HG03066 (cell line): ENCODE data around the gene IPCEF1.
A peak's percentile ranks its signal among the peaks of the same experiment; 100 is the strongest.
"Not testable (repeated sequence)": the region's sequence is repeated elsewhere in the genome, so short reads cannot be mapped to it uniquely, and the experiment has no call there.

Source experiments
- ATAC-seq: cut with Tn5 transposase; IDR thresholded peaks from one replicate; pipeline ENCODE4 v1.9.1; 2021; ENCODE audit warnings: low read depth; ENCODE audit not compliant: unreplicated experiment

The IPCEF1 gene

DNA sequence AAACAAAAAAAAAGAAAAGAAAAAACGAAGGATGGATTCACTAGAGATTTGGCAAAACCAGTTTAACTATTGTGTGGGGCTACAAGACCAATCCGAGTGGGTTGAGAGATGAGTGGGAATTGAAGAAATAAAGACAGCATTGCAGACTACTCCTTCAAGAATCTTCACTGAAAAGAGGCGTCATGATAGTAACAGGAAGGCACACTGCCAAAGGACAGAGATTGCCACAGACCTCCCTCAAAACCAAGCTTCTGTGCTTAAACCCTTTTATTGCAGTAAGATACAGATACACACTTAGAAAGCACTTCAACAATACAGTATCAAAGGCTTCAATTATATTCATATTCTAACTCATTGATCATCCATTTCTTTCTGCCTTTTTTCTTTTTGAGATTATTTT is 103.9 kb downstream of the IPCEF1 start:
- no peak for ATAC-seq

GRCh38 chr6:154251116-154251515 is 105.5 kb downstream of the IPCEF1 start:
- ATAC-seq, result no peak

DNA sequence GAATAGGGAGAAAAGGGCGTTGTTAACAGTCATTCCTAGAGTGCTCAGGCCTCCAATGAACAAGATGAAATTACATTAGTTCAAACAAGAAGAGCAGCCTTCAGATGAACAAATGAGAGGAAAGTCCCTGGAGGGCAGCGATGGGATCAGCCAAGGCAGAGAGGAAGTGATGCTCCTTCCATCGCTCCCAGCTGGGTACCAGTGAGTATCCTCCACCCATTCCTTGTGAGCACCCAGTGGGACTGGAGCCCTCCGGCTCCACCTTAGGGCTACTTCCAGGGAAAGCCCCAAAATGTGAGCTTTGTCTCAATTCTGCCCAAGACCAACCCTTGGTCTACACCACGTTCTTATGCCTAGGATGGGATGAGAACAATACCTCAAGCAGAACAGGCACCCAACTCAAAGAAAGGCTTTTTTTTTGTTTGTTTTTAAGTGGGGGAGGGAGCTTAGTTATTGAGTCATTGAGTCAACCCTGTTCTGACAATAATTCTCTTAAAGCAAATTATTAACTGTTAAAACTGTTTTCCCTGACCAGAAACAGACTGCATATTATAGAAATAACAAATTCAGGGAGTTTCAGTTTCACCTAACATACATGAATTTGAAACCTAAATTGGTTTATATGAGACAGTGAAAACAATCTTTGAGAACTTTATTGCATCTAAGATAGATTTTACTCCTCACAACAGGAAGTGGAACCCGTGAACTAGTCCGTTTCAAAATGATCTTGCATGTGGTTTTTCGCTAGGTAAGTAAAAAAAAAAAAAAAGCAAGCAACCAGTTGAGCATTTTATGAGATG is 106.9 kb downstream of the IPCEF1 start:
- ATAC-seq, result peak; percentile 69

DNA sequence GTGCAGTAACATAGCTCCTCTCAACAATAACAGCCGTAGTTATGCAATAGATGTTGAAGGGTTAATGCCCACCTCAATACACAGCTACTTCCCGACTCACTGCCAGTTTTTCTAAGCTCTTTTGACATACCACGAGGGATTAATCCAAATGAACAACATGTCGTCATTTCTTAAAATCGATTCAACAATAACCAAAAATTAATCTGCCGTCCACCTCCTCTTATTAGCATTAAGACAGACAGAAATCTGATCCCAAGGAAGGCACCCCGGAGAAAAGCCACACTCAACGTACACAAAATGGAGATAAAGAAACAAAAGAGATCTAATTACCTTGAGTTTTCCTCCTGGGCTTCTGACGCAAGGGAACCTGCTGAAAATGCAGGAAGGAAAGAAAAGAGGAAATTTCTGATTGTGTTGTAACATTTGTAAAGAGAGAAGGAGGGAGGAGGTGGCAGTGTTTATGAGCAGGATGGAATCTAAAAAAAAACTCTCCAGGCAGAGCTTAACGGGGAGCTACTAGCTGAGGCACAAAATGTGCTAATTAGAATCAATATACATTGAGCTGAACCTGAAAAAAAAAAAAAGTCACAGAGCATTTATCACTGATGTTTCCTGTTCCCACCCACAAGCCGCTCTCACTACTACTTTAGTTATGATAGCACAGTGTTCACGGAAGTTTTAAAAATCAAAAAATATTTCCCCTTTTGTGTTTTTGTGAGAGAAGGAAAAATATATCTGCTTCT is 109.3 kb downstream of the IPCEF1 start:
- ATAC-seq, result peak; percentile 29

GRCh38 chr6:154246723-154247118 is 109.9 kb downstream of the IPCEF1 start:
- ATAC-seq, result no peak

DNA sequence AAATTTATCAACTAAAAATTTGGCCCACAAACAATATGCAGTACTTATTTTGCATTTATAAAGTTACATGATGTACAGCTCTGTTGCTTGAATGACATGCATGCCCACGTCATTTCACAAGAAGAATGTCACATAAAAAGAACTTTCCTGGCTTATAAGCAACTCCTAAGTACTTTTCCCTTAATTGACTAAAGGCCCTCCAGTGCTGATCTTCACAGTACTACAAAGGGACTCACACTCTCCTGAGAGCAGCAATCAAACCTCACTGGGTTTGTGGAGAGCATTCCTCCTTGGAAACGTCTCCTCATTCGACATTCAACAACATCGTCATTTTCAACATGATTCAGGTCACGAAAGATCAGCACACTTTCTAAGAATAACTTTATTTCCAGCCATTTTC is 111.1 kb downstream of the IPCEF1 start:
- no peak for ATAC-seq

- ATAC-seq, result no peak
These were observed 112.5 kb downstream of the IPCEF1 start for GRCh38 chr6:154243793-154244750.

DNA sequence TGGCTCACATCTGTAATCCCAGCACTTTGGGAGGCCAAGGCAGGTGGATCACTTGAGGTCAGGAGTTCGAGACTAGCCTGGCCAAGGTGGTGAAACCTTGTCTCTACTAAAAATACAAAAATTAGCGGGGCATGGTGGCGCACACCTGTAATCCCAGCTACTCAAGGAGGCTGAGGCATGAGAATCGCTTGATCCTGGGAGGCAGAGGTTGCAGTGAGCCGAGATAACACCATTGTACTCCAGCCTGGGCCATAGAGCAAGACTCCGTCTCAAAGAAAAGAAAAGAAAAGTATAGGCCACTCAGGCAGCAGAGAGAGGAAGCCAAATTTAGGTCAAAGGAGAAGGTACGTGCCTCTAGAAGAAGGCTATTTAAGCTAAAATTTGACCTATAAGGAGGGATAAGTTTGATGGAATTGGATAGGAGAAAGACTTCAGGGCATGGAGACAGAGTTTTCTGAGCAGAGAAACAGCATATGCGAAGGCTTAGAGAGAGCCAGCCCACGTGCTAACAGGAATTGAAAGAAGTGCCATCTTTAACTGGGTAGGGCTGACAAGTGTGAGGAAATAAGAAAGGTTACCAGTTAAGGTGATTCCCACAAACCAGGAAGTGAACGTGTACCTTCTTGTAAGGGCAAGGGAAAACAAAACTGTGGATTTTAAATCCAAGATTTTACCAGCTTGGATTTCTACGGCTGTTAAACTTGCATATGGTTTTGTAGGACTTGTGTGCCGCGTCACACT is 113.8 kb downstream of the IPCEF1 start:
- no peak for ATAC-seq

- no peak for ATAC-seq
These were observed 115.0 kb downstream of the IPCEF1 start for GRCh38 chr6:154241581-154241980.

DNA sequence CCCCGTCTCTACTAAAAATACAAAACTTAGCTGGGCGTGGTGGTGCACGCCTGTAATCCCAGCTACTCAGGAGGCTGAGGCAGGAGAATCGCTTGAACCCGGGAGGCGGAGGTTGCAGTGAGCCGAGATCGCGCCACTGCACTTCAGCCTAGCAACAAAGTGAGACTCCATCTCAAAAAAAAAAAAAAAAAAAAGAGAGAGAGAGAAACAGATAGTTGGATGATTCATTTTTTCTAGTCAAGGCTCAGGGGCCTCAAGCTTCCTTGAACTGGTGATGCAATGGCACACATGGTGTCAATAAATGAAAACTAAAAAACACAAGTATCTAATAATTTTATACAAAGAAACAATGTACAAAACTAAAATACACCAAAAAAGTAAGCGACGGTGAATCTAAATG is 115.5 kb downstream of the IPCEF1 start:
- ATAC-seq, result not testable (repeated sequence)

DNA sequence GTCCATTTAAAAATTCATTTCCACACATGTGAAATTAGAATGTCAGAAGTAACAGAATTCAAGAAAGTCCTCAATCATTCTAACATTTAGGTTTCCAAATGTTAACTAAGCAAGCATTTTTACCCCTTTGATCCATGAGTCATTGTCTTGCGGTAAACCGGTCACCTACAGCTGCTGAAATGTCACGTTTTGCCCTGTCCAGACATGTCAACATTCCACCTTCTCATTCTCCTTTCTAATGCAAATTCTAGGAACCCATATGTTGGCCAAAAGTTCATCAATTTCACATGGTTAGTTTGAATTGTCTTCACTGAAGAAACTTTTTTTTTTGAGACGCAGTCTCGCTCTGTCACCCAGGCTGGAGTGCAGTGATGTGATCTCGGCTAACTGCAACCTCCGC is 117.2 kb downstream of the IPCEF1 start:
- no peak for ATAC-seq

- no peak for ATAC-seq
These were observed 117.8 kb downstream of the IPCEF1 start for GRCh38 chr6:154238831-154239230.

GRCh38 chr6:154236646-154237301 is 119.8 kb downstream of the IPCEF1 start:
- ATAC-seq, result no peak

DNA sequence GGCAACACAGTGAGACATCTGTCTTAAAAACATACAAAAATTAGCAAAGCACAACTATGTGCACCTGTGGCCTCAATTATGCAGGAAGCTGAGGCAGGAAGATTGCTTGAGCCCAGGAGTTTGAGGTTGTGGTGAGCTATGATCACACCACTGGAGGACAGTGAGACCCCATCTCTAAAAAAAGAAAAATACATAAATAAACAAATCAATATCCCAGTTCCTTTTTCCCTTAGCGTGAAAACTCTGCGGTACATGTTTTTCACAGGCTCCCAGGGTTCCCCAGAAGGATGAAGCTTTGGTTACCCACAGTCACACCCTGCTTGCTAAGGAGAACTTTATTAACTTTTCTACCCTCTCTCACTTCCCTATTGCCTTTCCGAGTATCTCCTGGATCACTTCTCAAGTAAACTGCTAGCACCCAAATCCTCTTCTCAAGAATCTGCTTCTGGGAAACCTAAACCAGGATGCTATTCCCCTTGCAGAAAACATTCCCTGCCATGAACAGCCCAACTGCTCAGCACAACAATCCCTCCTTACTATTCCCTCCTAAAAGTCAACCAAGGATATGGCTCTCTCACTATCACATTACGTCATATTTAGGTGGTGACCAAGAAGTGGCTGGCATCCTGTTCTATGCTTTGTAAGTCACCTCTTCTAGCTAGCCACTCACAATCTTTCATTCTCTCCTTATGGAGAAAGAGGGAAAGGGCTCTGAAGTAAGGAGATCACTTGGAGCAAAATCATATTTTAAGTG is 122.4 kb downstream of the IPCEF1 start:
- ATAC-seq, result peak; percentile 66

- ATAC-seq, result no peak
These were observed 123.2 kb downstream of the IPCEF1 start for GRCh38 chr6:154233383-154233782.

DNA sequence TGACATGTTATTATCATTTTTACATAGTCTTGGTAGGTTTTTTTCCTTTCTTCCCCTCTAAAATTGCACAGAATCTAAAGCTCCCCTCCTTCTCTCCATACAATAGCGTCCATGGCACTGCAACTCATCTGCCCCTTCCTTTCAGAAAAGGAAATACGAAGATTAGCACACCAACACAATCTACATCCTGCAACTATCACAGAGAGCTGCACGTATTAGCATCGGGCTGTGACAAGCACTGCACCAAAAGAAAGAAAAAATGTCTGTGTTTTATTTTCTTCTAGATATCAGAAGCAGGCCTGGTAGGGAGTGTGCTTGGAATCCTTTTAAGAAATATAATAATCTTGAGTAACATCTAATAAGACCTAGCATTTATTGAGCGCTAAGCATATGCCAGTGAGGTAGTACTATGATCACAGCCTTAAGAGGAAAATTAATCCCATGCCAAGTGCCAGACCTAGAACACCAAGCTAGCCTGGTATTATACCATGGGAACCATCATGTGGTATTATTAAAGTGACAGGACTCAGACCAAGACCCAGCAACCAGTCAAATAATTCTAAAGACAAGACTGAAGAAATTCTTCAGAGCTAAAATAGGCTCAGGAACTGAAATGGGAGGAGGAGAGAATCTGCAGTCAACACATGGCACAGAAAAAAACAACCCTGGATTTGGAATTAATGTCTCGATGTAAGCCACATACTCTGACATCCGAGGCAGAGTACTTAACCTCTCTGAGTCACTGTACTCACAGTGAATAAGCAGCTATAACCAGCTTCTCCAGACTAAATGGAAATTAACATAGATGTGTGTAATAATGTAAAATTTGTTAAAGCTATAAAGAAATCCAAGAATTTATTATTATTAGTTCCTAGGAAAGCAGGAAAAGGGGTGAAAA is 124.3 kb downstream of the IPCEF1 start:
- ATAC-seq, result no peak

GRCh38 chr6:154230910-154231595 is 125.5 kb downstream of the IPCEF1 start:
- no peak for ATAC-seq
